HG02571 (cell line): Measurements from ENCODE around the gene C3.
"Not testable (repeated sequence)": the region's sequence is repeated elsewhere in the genome, so short reads cannot be mapped to it uniquely, and the experiment has no call there.

Source experiments
- ATAC-seq: cut with Tn5 transposase; IDR thresholded peaks from one replicate; pipeline ENCODE4 v1.9.1; 2021; ENCODE audit warnings: mild to moderate bottlenecking, moderate library complexity; ENCODE audit not compliant: unreplicated experiment

The C3 gene

DNA sequence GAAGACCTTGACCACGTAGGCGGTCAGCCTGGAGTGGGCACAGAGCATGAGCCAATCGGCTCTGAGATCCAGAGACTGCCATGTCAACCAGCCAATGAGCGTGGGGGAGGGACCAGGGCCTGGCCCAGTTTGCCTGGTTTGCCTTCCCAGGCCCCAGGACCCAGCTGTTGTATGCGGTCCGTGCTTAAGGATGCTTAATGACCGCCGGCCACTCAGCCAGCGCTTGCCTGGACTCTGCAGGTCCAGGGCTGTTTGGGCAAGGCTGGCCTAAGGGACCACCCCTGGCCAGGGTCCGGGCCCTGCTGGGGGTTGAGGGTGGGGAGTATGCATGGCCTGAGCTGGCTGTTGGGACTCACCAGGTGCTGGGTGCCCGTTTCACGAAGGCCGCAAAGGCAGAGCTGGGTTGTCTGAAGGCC lies 27.4 kb downstream of the C3 start:
- no peak for ATAC-seq

DNA sequence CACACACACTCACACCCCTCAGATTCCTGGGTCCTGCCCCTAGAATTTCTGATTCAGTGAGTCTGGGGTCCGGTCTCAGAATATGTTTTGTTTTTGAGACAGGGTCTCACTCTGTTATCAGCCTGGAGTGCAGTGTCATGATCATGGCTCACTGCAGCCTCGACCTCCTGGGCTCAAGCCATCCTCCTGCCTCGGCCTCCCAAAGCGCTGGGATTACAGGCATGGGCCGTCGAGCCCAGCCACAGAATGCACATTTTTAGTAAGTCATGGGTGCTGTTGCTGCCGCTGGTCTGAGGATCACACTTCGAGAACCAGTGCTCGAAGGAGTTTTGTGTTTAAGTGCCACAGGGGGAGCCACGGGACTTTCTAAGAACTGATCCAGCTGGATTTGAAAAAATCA lies 28.4 kb downstream of the C3 start:
- no peak for ATAC-seq

DNA sequence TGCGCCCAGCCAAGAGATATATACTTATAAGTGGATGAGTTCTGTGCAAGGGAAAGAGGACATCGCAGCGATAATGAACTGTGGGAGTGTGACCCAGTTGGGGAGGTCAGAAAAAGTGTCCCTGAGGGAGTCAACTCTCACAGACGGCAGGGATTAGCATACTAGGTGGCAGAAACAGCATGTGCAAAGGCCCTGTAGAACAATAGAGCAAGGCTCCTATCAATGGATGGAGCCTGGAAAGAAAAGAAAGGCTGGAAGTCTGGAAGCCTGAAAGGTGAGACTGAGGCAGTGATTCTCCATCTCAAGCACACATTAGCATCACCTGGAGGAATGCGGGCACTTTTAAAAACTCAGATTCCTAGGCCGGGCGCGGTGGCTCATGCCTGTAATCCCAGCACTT lies 29.1 kb downstream of the C3 start:
- ATAC-seq: no peak

GRCh38 chr19:6690160-6690885 lies 30.1 kb downstream of the C3 start:
- ATAC-seq: no peak

DNA sequence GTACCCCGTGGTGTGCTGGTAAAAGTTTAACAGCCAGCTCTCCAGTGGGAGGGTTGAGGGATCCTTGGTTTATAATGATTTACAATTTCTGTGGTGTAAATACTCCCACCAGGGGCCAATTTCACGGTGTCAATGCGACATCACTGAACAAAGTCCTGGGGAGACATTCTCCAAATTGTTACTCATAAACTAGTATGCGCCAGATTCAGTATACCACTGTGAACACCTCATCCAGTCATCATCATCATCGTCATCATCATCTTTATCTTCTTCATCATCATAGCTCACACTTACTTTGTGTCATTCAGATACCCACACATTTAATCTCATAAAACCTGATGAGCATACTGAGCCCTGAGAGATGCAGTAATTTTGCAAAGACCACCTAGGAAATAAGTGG lies 33.3 kb downstream of the C3 start:
- ATAC-seq: no peak

GRCh38 chr19:6686628-6686975 lies 33.8 kb downstream of the C3 start:
- no peak for ATAC-seq

DNA sequence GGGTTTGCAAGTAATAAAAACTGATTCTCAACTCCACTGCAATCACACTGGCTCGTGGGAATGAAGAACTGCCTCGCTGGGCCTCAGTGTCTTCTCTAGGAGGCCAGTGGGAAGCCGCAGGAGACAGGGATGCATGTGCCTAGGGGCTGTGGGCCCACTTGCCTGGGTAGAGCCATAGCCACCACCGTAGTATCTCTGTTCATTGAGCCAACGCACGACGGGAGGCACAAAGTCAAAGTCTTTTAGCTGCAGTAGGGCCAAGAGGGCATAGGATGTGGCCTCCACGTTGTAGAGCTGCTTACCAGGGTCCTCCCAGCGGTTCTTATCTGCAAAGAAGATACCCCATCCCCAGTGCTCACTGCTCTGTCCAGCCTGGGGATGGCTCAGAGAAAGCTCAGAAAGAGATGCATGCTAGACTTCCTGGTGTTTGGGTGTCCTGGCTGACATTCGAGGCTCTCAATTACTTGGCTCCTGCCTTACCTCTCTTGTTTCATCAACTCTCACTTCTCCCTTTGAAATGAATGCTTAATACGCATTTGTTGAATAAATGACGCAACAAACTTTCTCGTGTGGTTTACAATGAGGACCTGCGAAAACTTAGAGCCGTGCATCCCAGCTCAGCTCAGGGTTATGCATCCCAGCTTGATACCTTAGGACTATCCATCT lies 34.4 kb downstream of the C3 start:
- no peak for ATAC-seq

- ATAC-seq: no peak
Measured at GRCh38 chr19:6685482-6685881, 35.0 kb downstream of the C3 start.

DNA sequence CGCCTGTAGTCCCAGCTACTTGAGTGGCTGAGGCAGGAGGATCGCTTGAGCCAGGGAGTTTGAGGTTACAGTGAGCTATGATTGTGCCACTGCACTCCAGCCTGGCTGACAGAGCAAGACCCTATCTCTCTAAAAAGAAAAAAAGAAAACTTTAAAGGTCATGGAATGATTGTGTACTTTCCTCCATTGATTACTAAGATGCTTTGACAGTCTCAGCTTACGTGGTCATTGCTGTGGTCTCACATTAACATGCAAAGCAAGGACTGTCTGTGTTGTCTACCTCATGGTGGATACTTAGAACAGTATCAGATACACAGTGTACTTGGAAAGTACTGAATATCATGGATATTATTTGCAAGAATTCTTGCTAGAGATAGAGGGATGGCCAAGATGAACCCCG lies 36.5 kb downstream of the C3 start:
- ATAC-seq: no peak

DNA sequence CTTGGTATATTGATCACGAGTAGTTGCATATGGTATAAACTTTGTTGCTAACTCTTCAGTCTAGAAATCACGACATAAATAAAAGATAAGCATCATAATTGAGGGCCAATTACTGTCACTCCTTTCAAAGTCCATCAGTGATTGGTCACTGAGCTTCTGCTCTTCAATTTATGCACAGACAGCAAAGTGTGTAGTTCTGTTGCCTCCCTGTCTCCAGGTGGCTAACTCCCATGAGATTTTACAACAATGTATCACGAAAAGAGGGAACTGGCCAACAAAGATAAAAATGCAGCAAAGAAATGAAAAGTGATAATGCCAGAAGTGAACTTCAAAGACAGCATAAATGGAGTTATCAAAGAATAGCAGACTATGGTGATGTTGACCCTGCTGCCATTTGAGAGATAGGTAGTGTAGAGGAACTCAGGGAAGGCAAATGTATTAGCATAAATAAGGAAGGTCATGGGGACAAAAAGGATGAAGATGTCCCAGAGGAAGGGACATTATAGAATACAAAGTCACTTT lies 37.8 kb downstream of the C3 start:
- no peak for ATAC-seq

DNA sequence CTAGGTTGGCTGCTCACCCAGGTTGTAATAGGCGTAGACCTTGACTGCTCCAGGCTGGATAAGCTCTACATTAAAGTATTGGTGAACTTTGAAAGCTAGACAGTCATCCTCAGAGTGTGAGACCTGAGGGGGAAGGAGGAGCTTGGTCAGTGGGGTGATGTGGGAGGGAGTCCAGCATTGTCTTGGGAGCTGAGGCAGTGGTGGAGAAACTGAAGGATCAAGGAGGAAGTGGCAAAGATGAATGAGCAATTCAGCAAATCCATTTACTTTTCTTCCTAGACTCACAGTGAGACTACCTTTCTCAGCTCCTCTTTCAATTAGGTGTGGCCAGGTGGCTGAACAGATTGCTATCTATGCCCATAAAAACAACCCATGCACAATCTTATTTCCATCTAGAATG lies 40.3 kb downstream of the C3 start:
- no peak for ATAC-seq

- no peak for ATAC-seq
Measured at GRCh38 chr19:6679139-6679538, 41.3 kb downstream of the C3 start.

DNA sequence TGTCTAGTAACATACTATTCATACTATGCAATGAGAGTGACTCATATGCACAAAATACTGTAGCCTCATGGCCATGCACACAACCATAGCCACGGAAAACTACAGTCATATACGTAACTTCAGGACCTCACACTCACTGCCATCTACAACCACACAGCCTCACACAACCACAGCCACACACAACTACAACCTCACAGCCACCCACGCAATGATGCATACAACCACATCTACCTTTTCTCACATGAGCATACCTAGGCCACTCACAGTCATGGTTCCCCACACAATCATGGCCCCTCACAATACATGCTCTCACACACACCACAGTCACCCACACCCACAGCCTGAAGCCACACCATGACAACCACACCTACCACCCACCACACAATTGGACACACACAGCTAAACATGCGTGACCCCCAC lies 41.8 kb downstream of the C3 start:
- ATAC-seq: no peak

DNA sequence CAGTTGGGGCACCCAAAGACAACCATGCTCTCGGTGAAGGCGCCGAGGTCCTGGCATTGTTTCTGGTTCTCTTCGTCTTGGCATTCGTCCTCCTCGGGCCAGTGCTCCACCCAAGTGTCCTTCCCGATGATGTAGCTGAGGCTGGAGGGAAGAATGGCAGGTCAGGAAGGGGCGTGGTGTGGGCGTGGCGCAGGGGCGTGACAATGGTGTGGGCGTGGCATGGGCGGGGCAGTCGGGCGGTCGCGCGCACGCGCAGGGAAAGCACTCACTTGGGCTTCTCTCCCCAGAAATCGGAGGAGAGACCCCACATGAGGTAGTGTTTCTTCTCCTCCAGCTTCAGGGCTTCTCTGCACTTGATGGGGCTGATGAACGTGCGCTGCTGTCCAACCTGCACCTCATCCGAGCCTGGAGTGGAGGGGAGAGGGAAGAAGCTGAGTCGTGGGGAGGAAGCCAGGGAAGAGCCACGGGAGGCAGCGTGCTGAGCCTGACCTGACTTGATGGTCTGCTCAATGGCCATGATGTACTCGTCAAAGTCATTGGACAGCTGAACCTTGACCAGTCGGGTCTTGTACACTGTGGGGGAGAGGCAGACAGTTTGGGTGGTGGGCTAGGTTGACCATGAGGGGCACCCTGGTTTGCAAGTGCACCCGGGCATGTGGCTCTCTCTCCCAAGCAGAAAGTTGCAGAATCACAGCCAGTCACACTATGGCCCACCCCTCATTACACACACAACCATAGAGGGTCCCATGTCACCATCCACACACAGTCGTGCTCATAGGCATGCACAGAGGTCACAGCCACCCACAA lies 42.4 kb downstream of the C3 start:
- no peak for ATAC-seq

GRCh38 chr19:6677495-6677882 lies 43.0 kb downstream of the C3 start:
- no peak for ATAC-seq

- no peak for ATAC-seq
Measured at GRCh38 chr19:6676288-6676687, 44.2 kb downstream of the C3 start.

GRCh38 chr19:6674868-6675305 lies 45.6 kb downstream of the C3 start:
- no peak for ATAC-seq

- not testable (repeated sequence) for ATAC-seq
Measured at GRCh38 chr19:6674408-6674807, 46.0 kb downstream of the C3 start.

- ATAC-seq: no peak
Measured at GRCh38 chr19:6672693-6673290, 47.7 kb downstream of the C3 start.

GRCh38 chr19:6671960-6672359 lies 48.5 kb downstream of the C3 start:
- no peak for ATAC-seq

- no peak for ATAC-seq
Measured at GRCh38 chr19:6668691-6669090, 51.8 kb downstream of the C3 start.
